SU-DHL-6 (cell line): ENCODE measurements around the gene KLHL22.
"Not testable (repeated sequence)": the region's sequence is repeated elsewhere in the genome, so short reads cannot be mapped to it uniquely, and the experiment has no call there.

Experiments used
- H2AFZ ChIP-seq: fragments of 200-600 bp; sonication (generic); 2 replicates; pipeline ENCODE4 v1.6.1; 2014; ENCODE audit warnings: low read depth, mild to moderate bottlenecking, moderate library complexity, mixed read lengths, antibody characterized with exemption, low read length; ENCODE audit not compliant: severe bottlenecking
- H3F3A ChIP-seq: fragments of 200-600 bp; shearing (Covaris generic); 2 replicates; pipeline ENCODE4 v1.6.0; 2016; ENCODE audit warnings: antibody characterized with exemption, mild to moderate bottlenecking; ENCODE audit not compliant: insufficient read depth
- H3K27ac ChIP-seq: fragments of 200-600 bp; sonication (generic); 2 replicates; pipeline ENCODE4 v1.5.1; 2016; ENCODE audit warnings: low read depth, mild to moderate bottlenecking, low read length, moderate library complexity, mixed read lengths
- H3K27me3 ChIP-seq: fragments of 200-600 bp; sonication (generic), shearing (Covaris generic); 2 replicates; pipeline ENCODE4 v1.6.0; 2014; ENCODE audit warnings: mild to moderate bottlenecking, low read length
- H3K36me3 ChIP-seq: fragments of 200-600 bp; sonication (generic); 2 replicates; pipeline ENCODE4 v1.6.1; 2014; ENCODE audit warnings: mild to moderate bottlenecking, low read length, mixed read lengths
- H3K4me2 ChIP-seq: fragments of 300-600, 200-600 bp; shearing (Covaris generic), sonication (generic); 2 replicates; pipeline ENCODE4 v1.6.0; 2014; ENCODE audit warnings: low read length, low read depth, mild to moderate bottlenecking; ENCODE audit not compliant: poor library complexity, severe bottlenecking
- H3K4me3 ChIP-seq: fragments of 200-600 bp; sonication (generic); 2 replicates; pipeline ENCODE4 v1.5.1; 2014; ENCODE audit warnings: antibody characterized with exemption, low read length, mild to moderate bottlenecking, mixed read lengths; ENCODE audit not compliant: insufficient read depth, poor library complexity, severe bottlenecking
- H3K79me2 ChIP-seq: fragments of 200-600 bp; sonication (generic); 2 replicates; pipeline ENCODE4 v1.6.1; 2014; ENCODE audit warnings: mild to moderate bottlenecking, low read length, moderate library complexity; ENCODE audit not compliant: insufficient read depth
- H3K9ac ChIP-seq: fragments of 200-600 bp; sonication (generic); 2 replicates; pipeline ENCODE4 v1.7.0; 2014; ENCODE audit warnings: mild to moderate bottlenecking, low read length
- H3K9me2 ChIP-seq: fragments of 200-600 bp; sonication (generic); replicated peaks from 2 replicates; pipeline ENCODE4 v1.6.1; 2014; ENCODE audit warnings: low read length; ENCODE audit not compliant: insufficient read depth
- H3K9me3 ChIP-seq: fragments of 200-600 bp; sonication (generic); 2 replicates; pipeline ENCODE4 v1.6.1; 2014; ENCODE audit warnings: low read length, mixed read lengths; ENCODE audit not compliant: insufficient read depth
- H4K20me1 ChIP-seq: fragments of 200-600 bp; sonication (generic); 2 replicates; pipeline ENCODE4 v1.6.1; 2014; ENCODE audit warnings: low read depth, mild to moderate bottlenecking, antibody characterized with exemption, low read length, moderate library complexity, mixed read lengths
- EZH2phosphoT487 ChIP-seq: fragments of 200-600 bp; sonication (generic), shearing (Covaris generic); conservative IDR thresholded peaks from 2 replicates; pipeline ENCODE4 v1.6.1; 2018; ENCODE audit warnings: mild to moderate bottlenecking, antibody characterized with exemption, low read length, moderate library complexity, mixed read lengths
- TF ChIP-seq, protein P1 (sequence below): fragments of 200-600 bp; sonication (generic); IDR thresholded peaks from one replicate; pipeline ENCODE4 v1.5.1; 2017; ENCODE audit warnings: antibody characterized with exemption, mild to moderate bottlenecking, low read length, moderate library complexity; ENCODE audit not compliant: insufficient read depth, poor library complexity, severe bottlenecking

KLHL22 gene

DNA sequence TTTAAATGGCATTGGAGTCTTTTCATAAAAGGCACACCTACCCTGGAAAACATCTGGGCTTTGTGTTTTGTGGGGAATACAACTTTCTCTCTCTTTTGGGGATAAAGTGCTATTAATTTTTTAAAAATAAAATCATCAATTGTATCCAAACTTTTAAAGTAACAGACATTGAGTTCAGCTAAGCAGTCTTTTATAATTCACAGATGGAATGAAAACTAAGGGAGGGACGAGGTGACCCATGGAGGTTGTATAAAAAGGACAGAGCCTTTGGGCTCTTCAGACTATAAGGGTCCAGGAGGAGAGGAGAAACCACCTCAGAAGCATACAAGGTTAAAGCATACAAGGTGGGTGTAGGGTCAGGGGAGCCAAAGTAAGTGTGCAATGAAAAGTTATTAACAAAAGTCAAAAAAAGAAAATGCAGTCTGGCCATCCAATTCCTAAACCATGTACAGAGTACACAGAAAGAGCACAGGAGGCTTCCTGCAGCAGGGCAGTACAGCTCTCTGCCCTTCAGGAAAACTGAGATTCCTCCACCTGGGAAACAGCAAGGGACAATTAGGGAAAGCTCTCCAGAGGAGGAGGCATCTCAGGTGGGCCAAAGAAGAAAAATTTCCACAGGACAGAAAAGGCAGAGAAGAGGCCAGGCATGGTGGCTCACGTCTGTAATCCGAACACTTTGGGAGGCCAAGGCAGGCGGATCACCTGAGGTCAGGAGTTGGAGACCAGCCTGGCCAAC is 10.5 kb downstream of the KLHL22 start:
- Histone ChIP-seq H2AFZ (no peak overlapping the region), H3K79me2 (no peaks in the 10 kb centered on the region), H4K20me1 (no peaks in the 10 kb centered on the region), H3F3A (no peaks in the 10 kb centered on the region), H3K27me3 (no peaks in the 10 kb centered on the region), H3K9ac (no peak overlapping the region), H3K9me3 (no peaks in the 10 kb centered on the region), H3K27ac (no peak overlapping the region), H3K36me3 (no peaks in the 10 kb centered on the region), H3K4me3 (no peak overlapping the region), H3K9me2 (no peaks in the 10 kb centered on the region), H3K4me2 (no peak overlapping the region)
- TF ChIP-seq, protein P1, sequence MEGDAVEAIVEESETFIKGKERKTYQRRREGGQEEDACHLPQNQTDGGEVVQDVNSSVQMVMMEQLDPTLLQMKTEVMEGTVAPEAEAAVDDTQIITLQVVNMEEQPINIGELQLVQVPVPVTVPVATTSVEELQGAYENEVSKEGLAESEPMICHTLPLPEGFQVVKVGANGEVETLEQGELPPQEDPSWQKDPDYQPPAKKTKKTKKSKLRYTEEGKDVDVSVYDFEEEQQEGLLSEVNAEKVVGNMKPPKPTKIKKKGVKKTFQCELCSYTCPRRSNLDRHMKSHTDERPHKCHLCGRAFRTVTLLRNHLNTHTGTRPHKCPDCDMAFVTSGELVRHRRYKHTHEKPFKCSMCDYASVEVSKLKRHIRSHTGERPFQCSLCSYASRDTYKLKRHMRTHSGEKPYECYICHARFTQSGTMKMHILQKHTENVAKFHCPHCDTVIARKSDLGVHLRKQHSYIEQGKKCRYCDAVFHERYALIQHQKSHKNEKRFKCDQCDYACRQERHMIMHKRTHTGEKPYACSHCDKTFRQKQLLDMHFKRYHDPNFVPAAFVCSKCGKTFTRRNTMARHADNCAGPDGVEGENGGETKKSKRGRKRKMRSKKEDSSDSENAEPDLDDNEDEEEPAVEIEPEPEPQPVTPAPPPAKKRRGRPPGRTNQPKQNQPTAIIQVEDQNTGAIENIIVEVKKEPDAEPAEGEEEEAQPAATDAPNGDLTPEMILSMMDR: no peak
- TF ChIP-seq EZH2phosphoT487: no peak

DNA sequence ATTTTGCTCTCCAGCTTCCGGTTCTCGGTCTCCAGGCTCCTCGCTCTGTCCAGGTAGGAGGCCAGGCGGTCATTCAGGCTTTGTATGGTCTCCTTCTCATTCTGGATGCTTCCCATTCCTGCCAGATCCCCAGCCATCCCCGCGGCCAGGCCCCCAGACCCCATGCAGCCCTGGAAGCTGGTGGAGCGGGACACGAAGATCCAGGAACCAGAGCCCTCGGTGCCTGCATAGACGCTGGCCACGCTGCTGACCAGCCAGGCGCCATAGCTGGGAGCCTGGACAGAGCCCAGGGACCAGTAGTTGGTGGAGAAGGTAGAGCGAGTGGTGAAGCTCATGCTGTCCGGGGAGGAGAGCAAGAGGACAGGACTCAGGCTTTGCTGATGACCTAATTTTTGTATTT is 11.8 kb downstream of the KLHL22 start:
- Histone ChIP-seq H2AFZ (no peak overlapping the region), H3K27ac (no peak overlapping the region), H3F3A (no peaks in the 10 kb centered on the region), H3K27me3 (no peaks in the 10 kb centered on the region), H3K9me2 (no peaks in the 10 kb centered on the region), H3K36me3 (no peaks in the 10 kb centered on the region), H3K4me2 (no peak overlapping the region), H3K4me3 (no peak overlapping the region), H3K79me2 (no peaks in the 10 kb centered on the region), H3K9ac (no peak overlapping the region), H4K20me1 (no peaks in the 10 kb centered on the region), H3K9me3 (no peaks in the 10 kb centered on the region)
- TF ChIP-seq, protein P1: no peak
- no peak for TF ChIP-seq EZH2phosphoT487

DNA sequence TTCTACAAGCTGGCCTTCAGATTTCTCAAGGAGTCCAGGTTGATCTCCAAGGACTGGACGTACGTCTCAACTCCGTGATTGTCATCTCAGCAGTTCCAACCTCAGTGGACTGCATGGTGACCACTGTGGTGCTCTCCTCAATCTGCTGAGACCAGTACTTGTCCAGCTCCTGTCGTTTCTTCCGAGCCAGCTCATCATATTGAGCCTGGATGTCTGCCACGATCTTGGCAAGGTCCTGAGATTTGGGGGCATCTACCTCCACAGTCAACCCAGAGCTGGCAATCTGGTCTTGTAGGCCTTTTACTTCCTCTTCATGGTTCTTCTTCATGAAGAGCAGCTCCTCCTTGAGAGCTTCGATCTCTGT is 12.5 kb downstream of the KLHL22 start:
- not testable (repeated sequence) for H2AFZ ChIP-seq, H3K27me3 ChIP-seq, H3K4me2 ChIP-seq, H3K9ac ChIP-seq, H4K20me1 ChIP-seq, H3K36me3 ChIP-seq, H3K4me3 ChIP-seq, H3K9me2 ChIP-seq, H3K79me2 ChIP-seq, H3K9me3 ChIP-seq, H3F3A ChIP-seq, H3K27ac ChIP-seq

DNA sequence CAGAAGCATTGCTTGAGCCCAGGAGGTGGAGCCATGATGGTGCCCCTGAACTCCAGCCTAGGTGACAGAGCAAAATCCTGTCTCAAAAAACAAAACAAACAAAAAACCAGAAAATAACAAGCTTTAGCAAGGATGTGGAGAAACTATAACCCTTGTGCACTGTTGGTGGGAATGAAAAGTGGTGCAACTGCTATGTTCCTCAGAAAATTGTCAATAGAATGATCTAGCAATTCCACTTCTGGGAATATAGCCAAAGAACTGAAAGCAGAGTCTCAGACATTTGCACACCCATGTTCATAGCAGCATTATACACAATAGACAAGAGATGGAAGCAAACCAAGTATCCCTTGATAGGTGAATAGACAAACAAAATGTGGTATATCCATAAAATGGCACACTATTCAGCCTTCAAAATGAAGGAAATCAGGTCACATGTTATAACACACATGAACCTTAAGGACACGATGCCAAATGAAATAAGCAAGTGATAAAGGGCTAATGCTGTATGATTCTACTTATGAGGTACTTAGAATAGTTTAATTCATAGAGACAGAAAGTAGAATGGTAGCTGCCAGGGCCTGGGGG is 15.9 kb downstream of the KLHL22 start:
- no peak for TF ChIP-seq EZH2phosphoT487
- TF ChIP-seq, protein P1: no peak
- H3K4me3 ChIP-seq: no peak overlapping the region
- no peaks in the 10 kb centered on the region for H3K36me3 ChIP-seq
- no peaks in the 10 kb centered on the region for H3K27me3 ChIP-seq
- no peaks in the 10 kb centered on the region for H3K9me2 ChIP-seq
- no peaks in the 10 kb centered on the region for H3K79me2 ChIP-seq
- H3F3A ChIP-seq: no peaks in the 10 kb centered on the region
- no peak overlapping the region for H3K4me2 ChIP-seq
- no peak overlapping the region for H3K27ac ChIP-seq
- H2AFZ ChIP-seq: no peak overlapping the region
- H4K20me1 ChIP-seq: no peaks in the 10 kb centered on the region
- H3K9ac ChIP-seq: no peak overlapping the region
- no peaks in the 10 kb centered on the region for H3K9me3 ChIP-seq

DNA sequence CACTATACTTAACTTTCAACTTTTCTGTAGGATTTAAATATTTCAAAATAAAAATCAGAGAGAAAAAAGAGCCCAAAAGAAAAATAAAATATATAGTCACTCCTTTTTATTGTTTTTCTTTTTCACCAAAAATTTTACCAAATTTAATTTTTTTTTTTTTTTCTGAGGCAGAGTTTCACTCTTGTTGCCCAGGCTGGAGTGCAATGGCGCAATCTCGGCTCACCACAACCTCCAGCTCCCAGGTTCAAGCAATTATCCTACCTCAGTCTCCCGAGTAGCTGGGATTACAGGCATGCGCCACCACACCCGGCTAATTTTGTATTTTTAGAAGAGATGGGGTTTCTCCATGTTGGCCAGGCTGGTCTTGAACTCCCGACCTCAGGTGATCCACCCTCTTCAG is 17.5 kb downstream of the KLHL22 start:
- H3K9ac ChIP-seq, H3K27me3 ChIP-seq, H3F3A ChIP-seq, H3K9me2 ChIP-seq, H3K36me3 ChIP-seq, H2AFZ ChIP-seq, H3K4me2 ChIP-seq, H3K4me3 ChIP-seq, H3K79me2 ChIP-seq, H3K9me3 ChIP-seq, H4K20me1 ChIP-seq, H3K27ac ChIP-seq: not testable (repeated sequence)
